HG02642 (cell line): ENCODE results near the gene ORM1.

Experiments used
- ATAC-seq: cut with Tn5 transposase; IDR thresholded peaks from one replicate; pipeline ENCODE4 v1.9.1; 2021; ENCODE audit warnings: mild to moderate bottlenecking; ENCODE audit not compliant: unreplicated experiment, poor library complexity

Gene ORM1

DNA sequence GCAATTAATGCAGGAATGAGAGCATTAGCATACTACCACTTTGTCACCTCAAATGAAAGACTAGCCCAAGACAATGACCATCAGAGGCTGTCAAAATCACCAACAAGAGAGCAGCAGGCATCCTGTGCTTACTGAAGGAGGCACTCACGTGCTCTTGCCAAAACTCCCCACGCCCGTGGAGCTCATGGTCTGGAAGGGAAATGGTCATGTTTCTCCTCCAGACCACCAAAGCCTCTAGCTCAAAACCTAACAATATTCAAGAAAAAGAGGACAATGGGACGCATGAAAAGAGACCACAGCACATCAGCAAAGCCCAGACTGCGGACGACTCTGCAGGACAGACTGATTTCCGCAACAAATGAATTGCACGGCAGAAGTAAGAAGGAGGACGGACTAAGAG, 52.0 kb downstream of the ORM1 start:
- no peak for ATAC-seq

DNA sequence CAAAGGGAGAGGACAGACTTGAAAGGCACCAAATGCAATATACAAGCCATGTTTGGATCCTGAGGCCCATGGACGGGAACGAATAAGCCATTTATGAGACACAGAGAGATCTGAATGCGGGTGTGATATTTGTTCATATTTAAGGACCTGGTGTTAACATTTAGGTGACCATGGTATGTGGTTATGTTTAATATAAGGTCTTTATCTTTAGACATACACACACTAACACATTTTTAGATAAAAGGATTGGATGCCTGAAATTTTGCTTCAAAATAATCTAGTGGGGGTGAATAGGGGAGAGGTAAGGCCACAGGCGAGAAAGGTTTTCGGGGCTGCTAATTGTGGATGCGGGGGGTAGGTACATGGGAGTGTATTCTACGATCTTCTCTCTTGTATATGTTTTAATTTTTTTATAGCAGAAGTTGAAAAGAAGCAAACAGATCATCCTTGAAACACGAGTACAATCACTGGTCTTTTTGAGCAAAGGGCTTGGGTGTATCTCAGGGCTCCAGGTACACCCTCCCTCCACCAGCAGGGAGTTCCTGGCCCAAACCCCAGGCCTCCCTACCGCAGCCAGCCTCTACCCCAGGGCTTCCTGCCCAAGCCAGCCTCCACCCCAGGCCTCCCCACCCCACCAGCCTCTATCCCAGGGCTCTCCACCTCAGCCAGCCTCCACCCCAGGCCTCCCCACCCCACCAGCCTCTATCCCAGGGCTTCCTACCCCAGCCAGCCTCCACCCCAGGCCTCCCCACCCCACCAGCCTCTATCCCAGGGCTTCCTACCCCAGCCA, 52.7 kb downstream of the ORM1 start:
- ATAC-seq = no peak
